GM20000 (cell line): ENCODE measurements around the gene PCSK7.

ENCODE experiments used
- DNase-seq: peaks from one replicate; pipeline ENCODE4 v3.0.0; 2012; ENCODE audit warnings: low spot score
- TF ChIP-seq, protein P1 (sequence below): IDR thresholded peaks from 2 replicates; pipeline ENCODE4 v1.5.1; 2012; ENCODE audit warnings: mild to moderate bottlenecking, control low read depth; ENCODE audit errors: extremely low read depth, missing control alignments

Gene PCSK7

DNA sequence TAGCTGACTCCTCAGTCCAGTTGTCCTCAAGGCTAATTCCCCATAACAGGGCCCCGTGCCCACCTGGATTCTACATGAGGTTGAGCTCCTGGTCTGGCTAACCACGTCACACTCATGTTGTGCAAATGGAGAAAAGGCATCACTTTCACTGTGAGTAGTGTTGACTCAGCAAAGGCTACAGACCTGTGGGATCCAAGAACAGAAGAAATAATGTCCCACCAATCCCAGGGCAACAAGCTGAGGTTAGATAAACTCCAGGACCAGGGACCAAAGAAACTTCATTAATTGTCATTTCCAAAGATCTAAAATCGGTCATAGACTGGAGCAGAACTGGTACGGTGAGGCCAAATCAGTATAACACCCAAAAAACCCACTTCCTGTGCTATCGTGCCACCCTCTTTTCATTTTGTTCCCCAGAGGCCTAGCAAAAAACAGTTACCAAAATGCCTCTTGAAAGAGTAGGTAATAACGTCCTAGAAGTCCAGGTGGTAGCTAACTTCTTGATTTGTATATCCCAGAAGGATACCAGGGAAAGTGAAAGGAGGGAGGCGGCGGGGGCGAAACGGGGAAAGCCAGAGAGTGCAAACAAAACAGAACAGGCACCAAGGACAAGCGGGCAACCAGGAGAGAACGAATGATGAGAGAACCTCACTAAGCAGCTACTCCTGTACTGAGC, 1.4 kb downstream of the PCSK7 start:
- TF ChIP-seq, protein P1, sequence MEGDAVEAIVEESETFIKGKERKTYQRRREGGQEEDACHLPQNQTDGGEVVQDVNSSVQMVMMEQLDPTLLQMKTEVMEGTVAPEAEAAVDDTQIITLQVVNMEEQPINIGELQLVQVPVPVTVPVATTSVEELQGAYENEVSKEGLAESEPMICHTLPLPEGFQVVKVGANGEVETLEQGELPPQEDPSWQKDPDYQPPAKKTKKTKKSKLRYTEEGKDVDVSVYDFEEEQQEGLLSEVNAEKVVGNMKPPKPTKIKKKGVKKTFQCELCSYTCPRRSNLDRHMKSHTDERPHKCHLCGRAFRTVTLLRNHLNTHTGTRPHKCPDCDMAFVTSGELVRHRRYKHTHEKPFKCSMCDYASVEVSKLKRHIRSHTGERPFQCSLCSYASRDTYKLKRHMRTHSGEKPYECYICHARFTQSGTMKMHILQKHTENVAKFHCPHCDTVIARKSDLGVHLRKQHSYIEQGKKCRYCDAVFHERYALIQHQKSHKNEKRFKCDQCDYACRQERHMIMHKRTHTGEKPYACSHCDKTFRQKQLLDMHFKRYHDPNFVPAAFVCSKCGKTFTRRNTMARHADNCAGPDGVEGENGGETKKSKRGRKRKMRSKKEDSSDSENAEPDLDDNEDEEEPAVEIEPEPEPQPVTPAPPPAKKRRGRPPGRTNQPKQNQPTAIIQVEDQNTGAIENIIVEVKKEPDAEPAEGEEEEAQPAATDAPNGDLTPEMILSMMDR: no peak
- peak; percentile 37 for DNase-seq

DNA sequence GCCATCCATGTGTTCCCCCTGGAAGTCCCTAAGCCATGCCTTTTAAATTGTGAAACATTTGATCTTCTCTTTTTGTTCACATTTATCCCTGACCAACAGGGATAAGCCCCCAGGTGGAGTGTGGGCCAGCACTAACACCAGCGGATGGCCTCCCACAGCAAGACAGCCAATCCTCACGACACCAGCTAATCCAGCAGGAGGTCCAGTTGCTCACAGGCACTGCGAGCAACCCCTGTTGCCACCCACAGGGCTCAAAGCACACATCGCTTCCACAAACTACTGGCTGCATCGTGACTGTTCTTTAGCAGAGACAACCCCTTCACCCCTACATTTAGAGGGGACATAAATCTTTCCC, 2.0 kb downstream of the PCSK7 start:
- TF ChIP-seq, protein P1: no peak

DNA sequence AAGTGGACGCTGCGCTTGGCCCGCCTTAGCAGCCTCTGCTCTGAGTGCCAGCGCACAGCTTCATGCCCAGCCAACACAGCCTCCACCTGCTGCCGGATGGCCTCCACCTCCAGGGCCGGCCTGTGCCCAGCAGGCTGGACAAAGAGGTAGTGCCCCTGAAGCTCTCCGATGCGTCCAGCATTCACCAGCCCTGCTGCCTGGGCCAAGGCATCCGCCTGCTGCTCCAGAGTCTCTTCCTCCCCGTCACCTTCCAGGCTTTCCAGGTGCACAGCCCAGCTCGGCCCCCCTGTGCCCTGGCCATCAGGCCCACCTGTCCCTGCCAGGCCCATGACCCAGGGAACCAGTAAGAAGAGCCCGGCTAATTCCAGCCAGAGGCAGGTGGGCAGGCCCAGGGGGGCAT, 2.5 kb downstream of the PCSK7 start:
- no peak for DNase-seq
- TF ChIP-seq, protein P1: no peak

More for the DNA sequence above, 2.0 kb downstream of the PCSK7 start:
- DNase-seq: no peak

DNA sequence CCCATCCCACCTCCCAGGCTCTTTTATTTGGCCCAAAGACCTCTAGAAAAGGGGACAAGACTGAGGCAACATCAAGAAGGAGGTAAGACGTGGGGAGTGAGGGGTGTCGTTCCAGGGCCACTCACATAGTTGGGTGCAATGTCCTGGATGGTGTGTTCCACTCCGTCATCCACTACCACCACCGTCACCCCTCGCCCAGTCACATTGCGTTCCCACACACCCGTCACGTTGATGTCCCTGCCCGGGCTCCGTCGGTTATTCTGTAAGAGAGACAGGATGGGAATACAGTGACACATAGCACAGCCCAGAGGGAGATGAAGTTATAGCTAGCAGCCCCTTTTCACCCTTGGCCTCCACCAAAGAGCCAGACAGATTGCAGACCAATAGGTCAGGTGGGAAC, 3.8 kb downstream of the PCSK7 start:
- no peak for DNase-seq
- TF ChIP-seq, protein P1: no peak

DNA sequence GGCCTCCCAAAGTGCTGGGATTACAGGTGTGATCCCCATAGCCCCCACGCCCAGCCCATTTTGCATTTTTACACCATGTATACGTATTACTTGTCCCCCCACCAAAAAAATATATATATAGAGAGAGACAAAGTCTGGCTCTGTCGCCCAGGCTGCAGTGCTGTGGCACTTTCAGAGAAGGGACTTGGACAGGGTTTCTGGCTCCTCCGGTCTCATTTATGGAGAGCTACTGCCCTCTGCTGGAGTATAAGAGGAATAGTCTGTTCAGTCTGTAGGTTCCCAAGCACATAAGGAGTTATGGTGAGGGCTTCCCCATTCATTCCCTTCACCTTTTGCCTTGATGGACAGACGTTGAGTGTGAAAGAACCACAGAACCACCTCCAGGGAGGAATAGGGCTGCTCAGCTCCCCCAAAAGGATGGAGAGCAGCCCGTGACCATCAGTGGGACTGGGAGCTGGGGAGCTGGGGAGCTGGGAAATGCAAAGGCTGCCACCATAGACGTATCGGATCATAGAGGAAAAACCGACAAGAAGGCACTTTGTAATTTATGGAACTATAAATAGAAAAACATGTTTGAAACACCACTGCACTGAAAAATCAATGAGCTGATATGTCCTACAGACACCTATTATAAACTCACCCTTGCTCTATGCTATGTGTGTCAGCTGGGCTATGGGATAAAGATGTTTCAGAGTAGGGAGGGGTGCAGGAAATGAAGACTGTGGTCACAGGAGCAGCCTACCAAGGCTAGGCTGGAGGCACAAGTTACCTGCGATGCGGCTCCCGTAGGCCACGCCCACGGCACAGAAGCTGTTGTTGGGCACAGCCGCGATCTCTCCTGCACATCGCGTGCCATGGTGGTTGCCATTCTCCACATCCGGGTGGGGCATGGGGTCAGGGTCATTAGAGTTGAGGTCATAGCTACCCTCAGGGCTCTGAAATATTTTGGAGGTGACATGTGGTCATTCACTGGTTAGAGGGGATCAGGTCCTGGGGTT, 5.2 kb downstream of the PCSK7 start:
- peak; percentile 79 for DNase-seq
- TF ChIP-seq, protein P1: peak; percentile 54

DNA sequence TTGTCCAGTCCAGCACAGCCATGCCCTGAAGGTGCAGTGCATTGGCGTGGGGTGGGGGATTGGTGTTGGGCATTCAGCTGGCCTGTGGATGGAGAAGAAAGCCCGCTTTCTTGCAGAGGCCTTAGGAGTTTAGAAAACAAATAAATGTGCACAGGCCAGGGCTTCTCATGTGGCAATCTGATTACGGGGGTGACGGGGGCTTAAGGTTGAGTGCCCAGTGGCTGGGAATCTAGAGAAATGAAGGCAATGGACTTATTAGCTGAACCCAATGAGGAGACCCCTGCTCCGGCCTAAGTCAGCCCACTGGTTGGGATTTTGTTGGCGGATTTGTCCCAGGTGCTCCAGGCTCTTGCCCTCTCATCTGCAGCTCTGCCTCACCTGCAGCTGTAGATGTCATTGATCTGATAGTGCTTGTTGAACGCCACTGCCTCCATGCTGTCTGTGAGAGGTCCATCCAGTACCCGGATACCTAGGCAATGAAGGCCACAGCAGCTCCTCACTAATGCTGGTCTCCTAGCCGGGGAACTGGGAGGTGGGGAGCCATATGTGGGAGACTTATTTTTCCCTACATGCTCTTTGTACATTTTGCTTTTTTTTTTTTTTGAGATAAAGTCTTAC, 6.2 kb downstream of the PCSK7 start:
- no peak for DNase-seq
- TF ChIP-seq, protein P1: no peak
